NCI-H82 treated with DMSO at 0.1 percent for 48 hours (cell line): Measurements from ENCODE around the gene HMGB2.

Experiments
- DNase-seq: peaks from one replicate; lab custom pipeline; 2025; ENCODE audit not compliant: unreplicated experiment; lab: John Stamatoyannopoulos, UW

The HMGB2 gene

GRCh38 chr4:173334085-173334890 is at the start of gene HMGB2:
Gene HMGB2 (minus strand): TSS chr4:173334358. CDS start chr4:173333649, 709 bp downstream.
- peak; percentile 98 for DNase-seq

- DNase-seq = no peak
Observed at GRCh38 chr4:173382349-173382748, 48.2 kb upstream of the HMGB2 start.

- no peak for DNase-seq
Observed at GRCh38 chr4:173381610-173382009, 47.5 kb upstream of the HMGB2 start.

- no peak for DNase-seq
Observed at GRCh38 chr4:173380987-173381386, 46.8 kb upstream of the HMGB2 start.

GRCh38 chr4:173379929-173380328 is 45.8 kb upstream of the HMGB2 start:
- DNase-seq = no peak

- no peak for DNase-seq
Observed at GRCh38 chr4:173374588-173374987, 40.4 kb upstream of the HMGB2 start.

- peak; percentile 9 for DNase-seq
Observed at GRCh38 chr4:173371292-173372192, 37.4 kb upstream of the HMGB2 start.

GRCh38 chr4:173370477-173371291 is 36.5 kb upstream of the HMGB2 start, which contains the start of gene SAP30:
Gene SAP30 (plus strand): TSS chr4:173370954. CDS start chr4:173371183, 229 bp downstream.
- DNase-seq = peak; percentile 90

- DNase-seq = no peak
Observed at GRCh38 chr4:173370130-173370476, 35.9 kb upstream of the HMGB2 start.

GRCh38 chr4:173367946-173368345 is 33.8 kb upstream of the HMGB2 start:
- DNase-seq = no peak

- DNase-seq = no peak
Observed at GRCh38 chr4:173367285-173367684, 33.1 kb upstream of the HMGB2 start.

- DNase-seq = no peak
Observed at GRCh38 chr4:173365359-173365996, 31.3 kb upstream of the HMGB2 start.

- no peak for DNase-seq
Observed at GRCh38 chr4:173362666-173363065, 28.5 kb upstream of the HMGB2 start.

GRCh38 chr4:173360587-173361221 is 26.5 kb upstream of the HMGB2 start:
- DNase-seq = no peak

GRCh38 chr4:173357939-173358338 is 23.8 kb upstream of the HMGB2 start:
- DNase-seq = no peak

GRCh38 chr4:173347467-173347866 is 13.3 kb upstream of the HMGB2 start:
- DNase-seq = no peak

- DNase-seq = no peak
Observed at GRCh38 chr4:173346074-173346473, 11.9 kb upstream of the HMGB2 start.

GRCh38 chr4:173345648-173346047 is 11.5 kb upstream of the HMGB2 start:
- DNase-seq = no peak

GRCh38 chr4:173343832-173344397 is 9.8 kb upstream of the HMGB2 start:
- no peak for DNase-seq

GRCh38 chr4:173337463-173337862 is 3.3 kb upstream of the HMGB2 start:
- no peak for DNase-seq
